Measurements from ENCODE around the gene DIS3L2.

Gene DIS3L2

DNA sequence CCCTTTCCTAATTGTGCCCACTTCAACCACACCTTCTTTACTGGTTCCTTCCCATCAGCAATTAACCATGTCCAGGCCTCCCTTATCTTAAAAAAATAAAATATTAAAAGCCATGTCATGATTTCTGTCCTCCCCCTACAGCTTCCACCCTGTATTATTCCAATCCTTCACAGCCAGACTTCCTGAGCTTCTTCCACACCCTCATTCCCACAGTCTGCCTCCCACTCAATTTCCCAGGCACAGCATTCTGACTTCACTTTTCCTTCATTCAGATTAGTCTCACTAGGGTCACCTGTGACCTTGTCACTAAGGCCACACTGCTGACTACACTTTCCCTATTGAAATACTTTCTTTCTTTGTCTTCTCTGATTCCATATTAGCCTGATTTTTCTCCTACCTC, 159.4 kb downstream of the DIS3L2 start:
- peaks cover 3% of the 10 kb centered on the region; the same call in 1 of the 2 replicates for H3K36me3 ChIP-seq
- H3K27ac ChIP-seq: no peak overlapping the region
- H3K27me3 ChIP-seq: no peaks in the 10 kb centered on the region
- H4K20me1 ChIP-seq: no peaks in the 10 kb centered on the region
- H3K4me2 ChIP-seq: no peak overlapping the region
- H3K4me3 ChIP-seq: no peak overlapping the region
- no peak overlapping the region for H3K9ac ChIP-seq
- TF ChIP-seq Cebpa-rat (IDR thresholded peaks at IDR 0.05): no peak
- no peaks in the 10 kb centered on the region for H3K9me3 ChIP-seq
- H3K4me1 ChIP-seq: peaks cover 19% of the 10 kb centered on the region

DNA sequence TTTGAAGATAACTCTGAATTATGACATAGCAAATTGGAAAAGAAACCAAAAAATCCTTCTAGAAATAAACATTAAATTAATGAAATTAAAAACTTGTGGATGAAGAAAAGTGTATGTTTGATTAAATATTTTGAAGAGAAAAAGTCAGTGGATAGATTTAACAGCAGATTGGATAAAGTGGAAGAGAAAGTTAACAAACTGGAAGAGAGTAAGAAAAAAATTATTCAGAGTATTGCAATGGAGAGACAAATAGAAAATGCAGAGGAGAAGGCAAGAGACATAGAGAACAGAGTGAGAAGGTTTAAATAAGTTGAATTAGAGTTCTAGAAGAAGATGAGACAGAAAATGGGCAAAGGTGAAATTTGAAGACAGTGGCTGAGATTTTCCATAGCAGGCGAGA, 162.8 kb downstream of the DIS3L2 start:
- Histone ChIP-seq H4K20me1 (no peaks in the 10 kb centered on the region), H3K27ac (no peak overlapping the region), H3K4me2 (no peak overlapping the region), H3K9me3 (no peaks in the 10 kb centered on the region), H3K4me1 (peaks cover 12% of the 10 kb centered on the region), H3K36me3 (peaks cover 11% of the 10 kb centered on the region; the same call in 1 of the 2 replicates), H3K9ac (no peak overlapping the region), H3K27me3 (no peaks in the 10 kb centered on the region), H3K4me3 (no peak overlapping the region)
- TF ChIP-seq Cebpa-rat (IDR thresholded peaks at IDR 0.05): no peak

DNA sequence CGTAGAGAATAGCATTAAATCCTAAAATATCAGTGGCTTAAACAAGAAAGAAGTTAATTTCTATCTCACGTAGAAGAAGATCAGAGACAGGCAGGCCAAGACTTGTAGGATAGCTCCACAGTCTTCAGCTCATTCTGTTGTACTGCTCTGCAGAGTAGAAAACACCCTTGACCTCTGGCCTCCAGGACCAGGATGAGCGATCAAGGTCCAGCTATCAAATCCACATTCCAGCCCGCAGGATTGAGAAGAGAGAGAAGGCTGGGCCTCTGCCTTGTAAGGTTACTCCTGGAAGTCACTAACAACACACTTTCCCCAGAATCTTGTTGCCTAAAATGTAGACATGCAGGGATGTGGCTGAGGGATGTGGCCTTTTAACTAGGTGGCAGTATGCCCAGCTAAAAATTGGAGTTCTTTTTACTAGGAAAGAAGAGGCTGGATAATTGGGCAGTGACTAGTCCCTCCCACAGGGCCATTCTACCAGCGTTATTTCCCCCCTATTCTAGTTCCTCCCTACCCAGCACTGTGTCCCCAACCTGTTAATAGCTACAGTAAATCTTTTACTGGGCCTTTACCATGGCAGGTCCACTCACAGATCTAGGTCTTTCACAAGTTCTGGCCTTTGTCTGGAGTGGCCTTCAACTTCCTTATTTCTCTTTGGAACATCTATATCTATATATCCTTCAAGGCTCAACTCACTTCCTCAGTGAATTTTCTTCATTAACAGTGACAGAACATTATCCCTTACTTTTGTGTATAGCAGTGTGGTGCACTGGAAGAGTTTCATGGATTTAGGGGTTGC, 165.0 kb downstream of the DIS3L2 start:
- H3K4me2 ChIP-seq: no peak overlapping the region
- no peak for TF ChIP-seq Cebpa-rat (IDR thresholded peaks at IDR 0.05)

DNA sequence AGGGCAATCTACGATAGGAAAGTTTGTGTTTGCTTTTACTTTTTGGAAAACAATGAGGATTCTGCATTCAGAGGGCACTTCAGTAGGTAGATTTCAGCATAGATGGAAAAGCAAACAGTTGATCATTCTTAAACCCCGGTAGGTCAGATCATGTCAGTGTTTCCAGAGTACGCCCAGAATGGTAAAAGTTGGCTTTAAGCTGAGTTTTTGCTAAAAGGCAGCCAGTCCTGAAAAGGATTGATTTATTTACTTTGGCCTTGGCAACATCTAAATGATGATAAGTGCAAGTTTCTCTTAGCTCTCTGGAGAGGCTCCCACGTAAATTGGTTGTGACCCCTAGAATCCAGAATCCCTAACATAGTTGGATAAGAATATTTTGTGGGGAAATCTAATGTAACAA, 168.0 kb downstream of the DIS3L2 start:
- H3K36me3 ChIP-seq: peaks cover 33% of the 10 kb centered on the region
- no peaks in the 10 kb centered on the region for H4K20me1 ChIP-seq
- H3K27ac ChIP-seq: no peak overlapping the region
- TF ChIP-seq Cebpa-rat (IDR thresholded peaks at IDR 0.05): no peak
- no peaks in the 10 kb centered on the region for H3K27me3 ChIP-seq
- no peak overlapping the region for H3K9ac ChIP-seq
- H3K4me1 ChIP-seq: peaks cover 7% of the 10 kb centered on the region; the same call in 1 of the 2 replicates
- H3K9me3 ChIP-seq: no peaks in the 10 kb centered on the region
- peak overlapping the region; percentile 27; the same call in 1 of the 2 replicates for H3K4me2 ChIP-seq
- H3K4me3 ChIP-seq: no peak overlapping the region

More for the DNA sequence above, 165.0 kb downstream of the DIS3L2 start:
- H3K4me1 ChIP-seq: peaks cover 12% of the 10 kb centered on the region
- no peaks in the 10 kb centered on the region for H3K27me3 ChIP-seq
- no peak overlapping the region for H3K9ac ChIP-seq
- no peaks in the 10 kb centered on the region for H3K9me3 ChIP-seq
- H3K27ac ChIP-seq: no peak overlapping the region
- no peaks in the 10 kb centered on the region for H4K20me1 ChIP-seq
- H3K36me3 ChIP-seq: peaks cover 15% of the 10 kb centered on the region; the same call in 1 of the 2 replicates
- H3K4me3 ChIP-seq: no peak overlapping the region

DNA sequence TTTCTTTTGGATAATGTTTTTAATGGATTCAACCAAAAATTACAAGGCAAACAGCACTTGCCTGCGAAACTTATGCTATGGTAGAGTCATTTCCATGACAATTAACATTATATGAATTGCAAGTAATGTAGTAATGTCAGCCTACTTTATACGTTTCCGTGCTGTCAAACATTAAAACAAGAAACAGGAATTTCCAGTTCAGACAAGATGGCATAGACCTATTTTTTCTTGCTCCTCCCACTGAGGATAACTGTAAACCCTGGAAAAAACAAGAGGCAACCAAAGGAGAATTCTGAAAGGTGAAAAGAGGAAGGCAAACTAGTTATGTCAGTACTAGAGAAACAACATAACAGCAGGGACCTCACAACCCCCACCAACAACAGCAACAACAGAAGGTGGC, 170.7 kb downstream of the DIS3L2 start:
- Histone ChIP-seq H3K9me3 (no peaks in the 10 kb centered on the region), H3K4me1 (peaks cover 32% of the 10 kb centered on the region), H3K9ac (no peak overlapping the region), H3K4me2 (no peak overlapping the region), H3K27me3 (no peaks in the 10 kb centered on the region), H3K36me3 (peaks cover 33% of the 10 kb centered on the region), H3K27ac (no peak overlapping the region), H3K4me3 (no peak overlapping the region), H4K20me1 (no peaks in the 10 kb centered on the region)
- TF ChIP-seq Cebpa-rat (IDR thresholded peaks at IDR 0.05): no peak

DNA sequence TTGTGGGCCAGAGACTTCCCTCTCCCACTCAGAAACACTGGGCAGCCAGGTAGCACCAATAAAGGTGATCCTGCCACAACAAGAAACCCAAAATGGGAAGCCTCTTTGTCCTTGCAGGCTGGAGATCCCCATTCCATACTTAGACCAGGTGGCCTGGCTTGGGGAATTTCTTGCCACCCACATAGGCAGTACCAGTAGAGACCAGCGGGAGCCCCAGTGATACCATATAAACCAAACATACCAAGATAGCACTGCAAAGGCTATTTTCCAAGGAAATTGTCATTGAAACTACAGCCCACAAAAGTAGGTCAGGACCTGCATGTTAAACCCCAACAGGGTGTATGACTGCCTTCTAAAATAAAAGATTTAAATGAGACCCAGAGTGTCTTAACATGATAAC, 171.6 kb downstream of the DIS3L2 start:
- H3K27me3 ChIP-seq: no peaks in the 10 kb centered on the region
- H3K4me3 ChIP-seq: no peak overlapping the region
- no peak overlapping the region for H3K9ac ChIP-seq
- H3K9me3 ChIP-seq: no peaks in the 10 kb centered on the region
- no peaks in the 10 kb centered on the region for H4K20me1 ChIP-seq
- H3K36me3 ChIP-seq: peaks cover 33% of the 10 kb centered on the region
- TF ChIP-seq Cebpa-rat (IDR thresholded peaks at IDR 0.05): no peak
- no peak overlapping the region for H3K27ac ChIP-seq
- H3K4me2 ChIP-seq: no peak overlapping the region
- H3K4me1 ChIP-seq: peaks cover 37% of the 10 kb centered on the region

DNA sequence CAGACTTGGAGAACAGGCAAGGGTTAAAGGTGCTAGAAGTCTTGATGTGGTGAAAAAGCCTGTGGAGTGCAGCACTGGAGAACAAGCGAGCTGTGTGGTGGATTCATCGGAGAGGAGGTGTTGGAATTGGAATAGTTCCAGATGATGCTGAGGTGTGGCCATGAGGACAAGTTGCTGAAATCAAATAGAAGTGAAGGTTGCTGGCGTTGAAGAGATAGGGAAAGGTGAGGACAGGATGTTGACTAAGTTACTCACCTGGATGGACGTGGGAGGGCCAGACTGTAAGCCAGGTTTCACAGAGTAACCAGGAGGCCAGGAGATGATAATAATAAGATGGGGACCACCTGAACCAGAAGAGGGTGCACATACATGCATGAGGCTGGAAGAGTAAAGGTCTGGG, 173.4 kb downstream of the DIS3L2 start:
- no peaks in the 10 kb centered on the region for H3K9me3 ChIP-seq
- H3K27me3 ChIP-seq: no peaks in the 10 kb centered on the region
- H3K36me3 ChIP-seq: peaks cover 25% of the 10 kb centered on the region
- H3K9ac ChIP-seq: no peak overlapping the region
- peak overlapping the region; percentile 89 for H3K4me2 ChIP-seq
- TF ChIP-seq Cebpa-rat (IDR thresholded peaks at IDR 0.05): no peak
- no peak overlapping the region; the same call in 1 of the 2 replicates for H3K27ac ChIP-seq
- H4K20me1 ChIP-seq: no peaks in the 10 kb centered on the region
- H3K4me1 ChIP-seq: peaks cover 56% of the 10 kb centered on the region
- H3K4me3 ChIP-seq: no peak overlapping the region

DNA sequence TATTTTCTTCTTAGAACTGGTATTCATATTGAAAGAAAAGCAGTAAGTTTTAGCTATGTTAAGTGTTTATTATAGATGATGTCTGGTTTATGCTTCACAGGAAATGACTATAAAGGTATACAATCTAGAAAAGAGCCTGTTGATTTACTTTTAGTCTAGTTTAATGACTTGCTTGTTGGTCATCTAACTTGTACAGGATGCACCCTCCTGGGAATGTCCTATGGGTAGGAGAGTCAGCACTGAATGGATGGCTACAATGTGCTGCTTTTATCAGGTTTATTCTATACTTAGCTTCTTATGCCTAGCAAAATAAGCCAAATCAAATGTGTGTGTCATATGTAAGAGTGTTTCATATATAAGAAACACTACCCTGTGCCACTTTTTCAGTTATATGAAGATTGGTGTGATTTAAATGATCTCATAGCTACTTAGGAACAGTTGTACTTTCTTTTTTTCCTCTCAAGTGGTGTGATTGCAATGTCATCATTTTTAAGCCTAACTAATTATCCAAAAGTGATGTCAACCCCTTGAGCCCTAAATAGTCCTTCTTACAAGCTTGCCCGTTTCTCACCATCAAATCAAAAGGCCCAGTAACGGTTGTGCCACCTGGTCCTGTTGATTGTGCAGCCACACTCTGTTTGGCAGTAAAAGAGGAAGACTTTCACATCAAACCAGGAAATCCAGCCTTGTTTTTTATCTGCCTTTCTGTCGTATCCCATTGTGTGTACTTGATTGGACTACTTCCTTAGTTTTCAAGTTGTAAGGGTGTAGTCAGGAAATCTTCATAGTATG, 176.0 kb downstream of the DIS3L2 start:
- H3K27me3 ChIP-seq: no peaks in the 10 kb centered on the region
- H4K20me1 ChIP-seq: no peaks in the 10 kb centered on the region
- H3K36me3 ChIP-seq: peaks cover 12% of the 10 kb centered on the region
- peaks cover 74% of the 10 kb centered on the region for H3K4me1 ChIP-seq
- H3K9me3 ChIP-seq: no peaks in the 10 kb centered on the region
- H3K4me3 ChIP-seq: no peak overlapping the region
- peak overlapping the region; percentile 89 for H3K4me2 ChIP-seq
- TF ChIP-seq Cebpa-rat (IDR thresholded peaks at IDR 0.05): no peak
- no peak overlapping the region for H3K9ac ChIP-seq
- H3K27ac ChIP-seq: peak overlapping the region; percentile 88

DNA sequence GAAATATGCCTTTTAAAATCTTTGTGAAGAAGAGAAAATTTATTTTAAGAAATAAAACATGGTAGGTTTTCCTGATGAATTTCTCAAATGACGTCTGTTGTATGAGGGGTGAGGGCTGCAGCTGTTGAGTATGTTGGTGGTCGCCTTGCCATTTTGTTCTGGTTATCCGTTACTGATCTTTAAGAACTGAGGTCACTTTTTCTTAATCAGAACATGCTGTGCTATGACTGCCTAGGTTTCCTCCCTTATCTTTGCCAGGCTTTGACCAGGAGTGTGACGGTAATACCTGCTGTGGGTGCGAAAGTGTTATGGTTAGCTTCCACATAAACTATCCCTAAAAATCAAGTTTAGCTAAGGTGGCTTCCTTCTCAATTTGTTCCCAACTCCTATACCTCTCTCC, 176.9 kb downstream of the DIS3L2 start:
- Histone ChIP-seq H3K4me2 (peak overlapping the region; percentile 89), H3K36me3 (peaks cover 3% of the 10 kb centered on the region; the same call in 1 of the 2 replicates), H3K9me3 (no peaks in the 10 kb centered on the region), H3K9ac (peak overlapping the region; percentile 68; the same call in 1 of the 2 replicates), H3K4me3 (no peak overlapping the region; the same call in 1 of the 2 replicates), H3K4me1 (peaks cover 74% of the 10 kb centered on the region), H3K27ac (peak overlapping the region; percentile 88), H3K27me3 (no peaks in the 10 kb centered on the region), H4K20me1 (no peaks in the 10 kb centered on the region)
- no peak for TF ChIP-seq Cebpa-rat (IDR thresholded peaks at IDR 0.05)

DNA sequence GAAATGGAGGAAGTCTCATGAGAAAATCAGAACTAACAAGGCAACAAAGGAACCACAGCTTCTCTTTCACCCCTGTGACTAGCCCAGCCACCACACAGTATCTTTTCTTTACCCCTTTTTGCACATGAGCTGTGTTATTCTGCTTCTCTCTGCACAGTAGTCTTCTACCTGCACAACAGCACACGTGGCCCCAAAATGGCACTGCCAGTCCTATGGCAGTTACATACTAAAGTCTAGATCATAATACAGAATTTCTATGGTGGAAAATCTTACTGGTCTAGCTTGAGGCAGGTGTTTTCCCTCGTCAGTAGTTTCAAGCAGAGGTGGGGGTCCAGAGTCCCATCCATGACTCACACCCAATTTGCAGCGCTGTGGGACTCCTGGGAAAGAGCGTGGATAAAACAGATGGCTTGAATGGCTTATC, 177.7 kb downstream of the DIS3L2 start:
- Histone ChIP-seq H3K9me3 (no peaks in the 10 kb centered on the region), H3K4me3 (peak overlapping the region; percentile 26), H3K4me1 (peaks cover 74% of the 10 kb centered on the region), H3K27me3 (no peaks in the 10 kb centered on the region), H3K9ac (peak overlapping the region; percentile 68), H3K4me2 (peak overlapping the region; percentile 89), H3K36me3 (peaks cover 3% of the 10 kb centered on the region; the same call in 1 of the 2 replicates), H3K27ac (peak overlapping the region; percentile 88), H4K20me1 (no peaks in the 10 kb centered on the region)
- no peak for TF ChIP-seq Cebpa-rat (IDR thresholded peaks at IDR 0.05)

Data from BLaER1 (cell line).